Fibroblast of gingiva (primary cell): ENCODE data around the gene GOLGA2.
A peak's percentile ranks its signal among the peaks of the same experiment; 100 is the strongest.

Experiments
- DNase-seq: peaks from one replicate; pipeline ENCODE4 v3.0.0-alpha.2; 2011; ENCODE audit warnings: low read depth

The GOLGA2 gene

DNA sequence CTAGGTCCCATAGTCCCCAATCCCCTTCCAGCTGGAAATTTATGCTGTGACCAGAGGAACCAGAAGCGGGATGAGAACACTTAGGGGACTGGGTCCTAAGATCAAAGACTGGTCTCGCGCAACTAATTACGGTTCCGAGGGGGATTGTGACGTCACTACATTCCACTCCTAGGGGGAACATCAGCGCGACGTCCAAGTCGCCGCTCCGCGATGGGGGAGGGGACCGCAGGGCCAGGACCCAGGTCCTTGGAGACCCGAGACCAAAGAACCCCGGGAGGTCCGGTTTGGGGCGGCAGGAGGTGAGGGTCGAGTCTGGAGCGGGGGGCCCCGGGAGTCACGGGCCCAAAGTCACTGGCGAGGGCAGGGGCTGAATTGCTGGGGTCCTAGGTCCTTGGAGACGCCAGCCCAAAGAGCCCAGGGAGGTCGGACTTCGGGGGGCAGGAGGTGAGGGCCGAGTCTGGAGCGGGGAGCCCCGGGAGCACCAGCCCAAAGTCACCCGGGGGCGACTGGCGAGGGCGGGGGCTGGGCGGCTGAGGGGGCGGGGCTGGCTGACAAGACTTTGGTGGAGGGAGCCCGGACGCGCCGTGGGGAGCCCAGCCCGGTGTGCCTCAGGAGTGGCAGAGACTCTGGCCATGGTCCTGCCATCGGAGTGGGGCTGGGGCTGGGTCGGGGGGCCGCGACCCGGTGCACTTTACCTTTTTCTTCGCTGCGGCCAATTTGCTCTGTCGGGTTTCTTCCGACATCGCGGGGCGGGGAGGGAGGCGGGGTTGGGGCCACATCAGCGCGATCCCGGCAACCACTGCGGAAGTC, at the start of gene GOLGA2:
TSS of gene GOLGA2 (minus strand) at position 810 of the 810 bp plus-strand sequence. CDS start at position 779, 31 bp downstream.
- peak; percentile 76 for DNase-seq

GRCh38 chr9:128324401-128324800, 48.6 kb upstream of the GOLGA2 start:
- DNase-seq = no peak

- no peak for DNase-seq
Measured at GRCh38 chr9:128323791-128324190, 48.0 kb upstream of the GOLGA2 start.

DNA sequence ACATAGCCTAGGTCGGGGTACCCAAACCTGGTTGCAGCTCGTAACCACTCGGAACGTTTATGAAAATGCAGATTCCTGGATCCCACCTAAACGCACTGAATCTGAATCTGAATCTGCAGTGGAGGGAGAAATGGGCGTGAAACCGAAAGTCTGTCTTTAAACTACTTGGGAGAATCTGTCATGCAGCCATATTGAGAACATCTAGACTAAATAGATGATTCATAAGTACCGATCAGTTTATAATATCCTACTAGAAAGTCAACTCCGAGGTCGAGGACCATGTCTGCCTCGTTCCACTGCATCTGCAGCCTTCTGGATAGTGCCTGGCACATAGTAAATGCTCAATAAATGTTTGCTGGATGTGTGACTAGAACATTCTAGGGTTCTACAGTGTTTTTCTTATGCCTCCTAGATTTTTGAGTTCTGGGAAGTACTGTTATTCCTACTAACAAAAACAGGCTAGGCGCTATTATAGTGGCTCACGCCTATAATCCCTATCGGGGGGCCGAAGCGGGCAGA, 47.5 kb upstream of the GOLGA2 start:
- DNase-seq = no peak

DNA sequence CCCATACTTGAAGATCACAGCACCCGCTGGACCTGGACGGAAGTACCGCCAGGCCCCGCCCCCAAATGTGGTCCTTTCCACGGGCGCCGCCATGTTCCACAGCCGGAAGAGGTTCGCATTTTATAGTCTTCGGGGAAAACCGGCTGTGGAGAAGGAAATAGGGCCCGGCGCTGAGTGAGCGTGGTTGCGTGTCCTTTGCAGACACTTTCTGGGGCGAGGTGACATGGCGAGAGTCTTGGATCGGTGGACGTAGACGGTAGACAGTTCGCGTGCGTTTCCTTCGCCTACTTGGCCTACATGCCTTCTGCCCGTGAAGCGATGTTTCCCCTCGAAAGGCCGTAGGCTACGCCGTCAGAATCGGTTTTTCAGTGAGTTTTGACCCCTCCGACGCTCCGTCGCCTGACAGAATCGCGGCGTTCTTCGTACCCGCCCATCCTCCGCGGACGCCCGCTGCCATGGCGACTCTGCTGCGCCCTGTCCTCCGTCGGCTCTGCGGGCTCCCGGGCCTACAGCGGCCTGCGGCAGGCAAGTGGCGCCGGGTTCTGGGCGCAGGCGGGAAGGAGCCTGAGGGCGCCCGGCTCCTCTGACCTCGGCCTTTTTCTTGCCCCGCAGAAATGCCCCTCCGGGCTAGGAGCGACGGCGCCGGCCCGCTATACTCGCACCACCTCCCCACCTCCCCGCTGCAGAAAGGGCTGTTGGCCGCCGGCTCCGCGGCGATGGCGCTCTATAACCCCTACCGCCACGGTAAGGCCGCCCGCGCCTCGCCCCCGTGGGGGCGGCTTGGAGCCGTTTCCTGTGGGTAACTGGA, 46.8 kb upstream of the GOLGA2 start, which contains the start of the genes COQ4 and TRUB2:
TSS of gene COQ4 (plus strand) at position 436 of the 808 bp plus-strand sequence. CDS start at position 456, 20 bp downstream.
TSS of gene TRUB2 (minus strand) at position 44 of the 808 bp plus-strand sequence. CDS start at position 5, 39 bp downstream.
- peak; percentile 93 for DNase-seq

GRCh38 chr9:128321879-128322403, 46.1 kb upstream of the GOLGA2 start:
- no peak for DNase-seq

DNA sequence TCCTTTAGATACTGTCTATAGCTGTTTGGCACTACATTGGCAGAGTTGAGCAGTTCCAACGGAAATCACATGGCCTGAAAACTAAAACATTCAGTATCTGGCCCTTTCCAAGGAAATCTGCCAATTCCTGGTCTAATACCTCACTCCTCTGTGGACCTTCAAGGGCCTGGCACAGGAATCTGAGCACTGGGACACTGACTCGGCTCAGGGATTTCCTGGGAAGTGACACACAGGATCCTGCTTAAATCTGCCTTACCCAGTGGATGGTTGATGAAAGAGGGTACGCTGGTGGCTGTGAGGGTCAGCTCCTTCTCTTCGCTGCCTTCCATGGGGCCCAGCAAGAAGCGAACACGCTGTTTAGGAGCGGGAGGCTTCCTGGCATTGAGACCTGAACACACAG, 45.5 kb upstream of the GOLGA2 start:
- no peak for DNase-seq

GRCh38 chr9:128317629-128318028, 41.8 kb upstream of the GOLGA2 start:
- no peak for DNase-seq

GRCh38 chr9:128316421-128316820, 40.6 kb upstream of the GOLGA2 start:
- DNase-seq = no peak

GRCh38 chr9:128314697-128315096, 38.9 kb upstream of the GOLGA2 start:
- no peak for DNase-seq

DNA sequence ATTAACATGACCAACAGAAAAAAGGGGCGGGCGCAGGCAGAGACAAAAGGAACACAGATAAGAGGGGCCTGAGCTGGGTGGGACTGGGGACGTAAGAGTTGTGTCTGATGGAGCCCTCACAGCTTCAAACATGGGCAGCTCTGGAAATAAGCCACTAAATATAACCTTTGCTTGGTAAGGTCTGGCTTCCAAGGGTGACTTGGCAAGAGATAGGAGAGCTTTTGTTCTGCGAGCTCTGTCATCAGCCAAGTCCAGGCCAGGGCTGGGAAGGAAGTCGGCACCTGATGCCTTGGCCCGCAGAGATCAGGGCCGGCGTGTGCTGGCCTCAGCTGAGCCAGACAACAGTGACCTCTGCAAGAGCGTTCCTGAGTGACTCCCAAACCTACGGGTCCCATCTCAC, 34.7 kb upstream of the GOLGA2 start:
- DNase-seq = no peak

GRCh38 chr9:128309551-128309950, 33.7 kb upstream of the GOLGA2 start:
- no peak for DNase-seq

DNA sequence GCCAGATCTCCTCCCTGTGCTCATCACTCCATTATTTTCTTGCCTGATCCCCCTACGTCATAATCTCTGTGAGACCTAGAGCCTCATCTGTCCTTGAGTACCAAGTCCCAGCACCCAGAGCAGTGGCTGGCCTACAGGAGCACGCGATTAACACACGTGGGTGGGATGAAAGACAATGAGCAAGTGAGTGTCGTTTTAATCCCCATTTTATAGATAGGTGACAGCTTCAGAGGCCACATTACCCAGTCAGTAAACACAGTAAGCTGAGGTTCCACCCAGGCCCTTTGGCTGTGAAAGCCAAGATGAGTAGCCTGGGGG, 29.1 kb upstream of the GOLGA2 start:
- DNase-seq = no peak

DNA sequence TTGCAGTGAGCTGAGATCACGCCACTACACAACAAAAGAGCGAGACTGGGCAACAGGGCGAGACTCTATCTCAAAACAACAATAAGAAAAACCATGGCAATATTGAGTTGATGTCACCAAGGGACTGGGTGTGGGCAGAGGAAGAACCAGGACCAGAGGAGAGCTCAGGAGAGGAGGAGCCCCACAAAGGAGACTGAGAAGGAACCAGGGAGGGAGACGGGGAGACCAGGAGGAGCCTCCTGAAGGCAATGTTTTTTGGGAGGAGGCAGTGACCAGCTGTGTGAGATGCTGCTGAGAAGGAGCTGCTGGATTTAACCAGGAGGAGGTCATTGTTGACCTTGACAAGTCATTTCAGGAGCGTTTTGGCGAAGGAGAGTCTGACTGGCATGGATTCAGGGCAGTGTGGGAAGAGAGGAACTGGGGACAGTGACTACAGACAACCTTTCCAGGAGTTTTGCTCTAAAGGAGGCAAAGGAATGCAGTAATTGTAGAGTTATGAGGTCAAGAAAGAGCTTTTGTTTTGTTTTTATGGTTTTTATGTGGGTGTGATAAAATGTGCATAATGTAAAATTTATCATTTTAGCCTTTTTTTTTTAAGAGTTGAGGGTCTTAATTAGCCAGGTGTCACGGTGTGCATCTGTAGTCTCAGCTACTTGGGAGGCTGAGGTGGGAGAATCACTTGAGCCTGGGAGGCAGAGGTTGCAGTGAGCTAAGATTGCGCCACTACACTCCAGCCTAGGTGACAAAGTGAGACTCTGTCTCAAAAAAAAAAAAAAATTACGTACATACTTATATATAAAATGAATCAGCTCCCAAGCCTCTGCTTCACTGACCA, 28.5 kb upstream of the GOLGA2 start:
- DNase-seq = no peak

DNA sequence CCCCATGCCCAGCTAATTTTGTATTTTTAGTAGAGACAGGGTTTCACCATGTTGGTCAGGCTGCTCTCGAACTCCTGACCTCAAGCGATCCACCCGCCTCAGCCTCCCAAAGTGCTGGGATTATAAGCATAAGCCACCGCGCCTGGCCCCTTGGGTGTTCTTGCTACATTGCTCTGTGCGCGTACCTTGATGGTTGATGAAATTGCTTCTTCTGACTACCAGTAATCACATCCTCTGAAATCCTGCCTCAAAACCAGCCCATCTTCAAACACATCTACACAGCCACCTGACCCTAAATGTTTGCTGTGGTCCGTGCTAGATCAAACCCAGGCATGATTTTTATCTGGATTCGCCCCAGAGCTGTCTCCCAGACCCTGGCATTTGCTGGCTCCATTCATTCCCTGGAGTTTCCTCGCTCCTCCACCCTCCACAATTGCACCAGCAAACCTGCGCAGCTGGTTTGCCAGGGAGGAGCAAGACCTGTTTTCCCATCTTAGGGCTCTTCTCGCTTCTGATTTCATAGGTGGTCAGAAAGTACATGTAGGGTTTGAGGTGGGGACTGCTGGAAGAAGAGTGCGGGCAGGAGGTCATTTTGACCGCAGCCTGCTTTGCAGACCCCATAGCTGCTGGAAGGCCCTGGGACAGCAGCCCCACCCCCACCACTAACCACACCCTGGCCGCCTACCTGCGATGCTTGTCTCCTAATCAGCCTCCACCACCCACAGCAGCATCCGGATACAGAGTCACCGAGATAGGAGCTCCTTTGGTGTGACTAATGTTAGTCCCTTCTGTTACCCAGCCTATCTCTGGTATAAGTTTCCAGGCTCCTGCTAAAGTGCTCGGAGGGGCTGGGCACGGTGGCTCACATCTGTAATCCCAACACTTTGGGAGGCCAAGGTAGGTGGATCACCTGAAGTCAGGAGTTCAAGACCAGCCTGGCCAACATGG, 23.0 kb upstream of the GOLGA2 start:
- no peak for DNase-seq

DNA sequence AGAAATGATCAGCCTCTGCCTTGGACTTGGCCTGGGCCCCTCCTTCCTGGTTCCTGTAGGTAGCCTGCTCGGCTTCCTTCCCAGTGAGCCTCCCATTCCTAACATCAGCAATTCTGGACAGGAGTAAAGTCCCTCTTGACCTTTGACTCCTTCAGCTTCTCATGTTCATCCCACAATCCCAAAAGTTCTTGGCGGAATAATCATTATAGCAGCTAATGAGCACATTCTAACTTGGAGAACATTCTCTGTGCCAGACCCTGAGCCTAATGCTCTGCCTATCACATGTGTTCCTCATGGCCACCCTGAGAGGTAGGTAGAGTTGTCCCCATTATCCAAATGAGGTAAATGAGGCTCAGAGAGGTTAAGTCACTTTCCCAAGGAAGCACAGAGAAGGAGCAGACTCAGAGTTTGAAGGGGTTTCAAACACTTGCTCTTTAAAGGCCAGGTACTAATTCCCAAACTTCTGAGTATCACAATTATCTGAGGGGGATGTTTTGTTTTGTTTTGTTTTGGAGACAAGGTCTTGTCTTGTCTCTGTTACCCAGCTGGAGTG, 21.5 kb upstream of the GOLGA2 start:
- no peak for DNase-seq

GRCh38 chr9:128296340-128297220, 20.8 kb upstream of the GOLGA2 start:
- no peak for DNase-seq

GRCh38 chr9:128294142-128294541, 18.3 kb upstream of the GOLGA2 start:
- no peak for DNase-seq

DNA sequence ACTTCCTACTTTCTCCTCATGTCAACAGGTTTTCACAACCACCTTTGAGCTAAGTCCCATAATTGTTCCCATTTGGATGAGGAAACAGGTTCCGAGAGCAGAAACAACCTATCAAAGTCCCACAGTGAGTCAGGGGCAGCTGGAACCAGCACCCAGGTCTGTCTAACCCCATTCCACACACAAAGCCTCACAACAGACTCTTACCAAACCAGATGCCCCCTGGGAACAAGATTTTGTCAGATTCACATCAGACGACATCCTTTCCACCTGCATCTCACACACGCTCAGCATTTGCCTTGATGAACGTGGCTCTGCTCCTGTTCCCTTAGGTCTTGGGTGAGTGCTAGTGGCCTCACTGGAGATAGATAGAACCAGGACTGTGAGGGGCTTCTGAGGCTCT, 17.3 kb upstream of the GOLGA2 start:
- no peak for DNase-seq
